HG03575 (cell line): ENCODE results near the gene LARGE1.
"Not testable (repeated sequence)": the region's sequence is repeated elsewhere in the genome, so short reads cannot be mapped to it uniquely, and the experiment has no call there.

Experiments used
- ATAC-seq: cut with Tn5 transposase; IDR thresholded peaks from one replicate; pipeline ENCODE4 v1.9.1; 2021; ENCODE audit not compliant: unreplicated experiment, insufficient number of reproducible peaks, low FRiP score; ENCODE audit errors: extremely low read depth

Gene LARGE1

GRCh38 chr22:33866511-33866910, 53.8 kb downstream of the LARGE1 start:
- ATAC-seq = no peak

GRCh38 chr22:33865996-33866395, 54.3 kb downstream of the LARGE1 start:
- ATAC-seq = no peak

DNA sequence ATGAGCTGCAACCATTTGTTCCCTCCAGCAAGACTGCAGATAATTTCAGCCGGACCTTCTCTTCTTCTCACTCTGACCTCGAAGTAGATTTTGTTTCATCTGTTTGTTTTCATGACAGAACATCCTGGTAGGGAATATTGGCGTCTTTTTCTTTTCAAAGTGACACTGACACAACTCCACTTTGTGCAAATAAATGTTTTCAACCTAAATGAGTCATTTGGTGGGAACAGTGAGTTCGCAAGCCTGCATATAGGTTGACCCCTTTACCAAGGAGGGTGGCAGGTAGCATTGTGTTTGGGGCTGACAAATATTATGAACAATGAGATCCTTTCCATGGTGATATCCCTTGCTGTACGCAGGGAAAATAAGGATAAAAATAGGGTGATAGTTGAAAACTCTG, 55.0 kb downstream of the LARGE1 start:
- no peak for ATAC-seq

- ATAC-seq = no peak
Measured at GRCh38 chr22:33864723-33865130, 55.5 kb downstream of the LARGE1 start.

- no peak for ATAC-seq
Measured at GRCh38 chr22:33861216-33861875, 58.9 kb downstream of the LARGE1 start.

DNA sequence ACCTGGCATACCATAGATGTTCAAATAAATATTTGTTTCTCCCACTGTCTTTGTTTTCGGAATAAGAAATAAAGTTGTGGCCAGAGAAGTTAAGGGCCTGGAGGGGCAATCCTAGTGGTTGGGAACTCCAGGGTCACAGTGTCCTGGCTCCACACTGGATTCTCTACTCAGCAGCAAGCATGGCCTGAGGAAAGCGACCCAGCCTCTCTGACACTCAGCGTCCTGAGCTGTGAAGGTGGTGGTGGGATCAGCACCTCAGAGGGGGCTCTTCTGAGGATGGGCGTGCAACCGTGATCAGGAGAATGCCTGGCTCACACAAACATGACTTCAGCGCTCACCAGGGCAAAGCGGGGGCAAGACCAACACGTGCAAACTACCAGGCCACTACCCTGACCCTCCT, 59.9 kb downstream of the LARGE1 start:
- ATAC-seq = no peak

DNA sequence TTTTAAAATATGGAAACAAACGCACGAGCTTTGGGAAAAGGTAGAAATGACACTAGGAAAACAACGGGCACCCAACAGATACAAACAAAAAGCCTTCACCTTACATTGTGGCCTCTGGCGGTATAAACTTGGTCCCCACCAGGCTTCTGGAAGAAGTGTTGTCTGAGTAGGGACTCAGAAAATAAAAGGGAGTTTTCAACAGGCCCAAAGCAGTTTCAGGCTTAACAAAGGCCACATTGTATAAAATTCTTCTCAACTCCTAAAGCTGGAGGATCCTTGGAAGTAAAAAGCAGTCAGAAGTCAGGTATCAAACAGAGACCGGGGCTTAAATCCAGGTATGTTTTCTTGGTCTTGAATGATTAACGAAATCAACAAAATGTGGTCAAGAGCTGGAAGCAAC, 61.0 kb downstream of the LARGE1 start:
- no peak for ATAC-seq

DNA sequence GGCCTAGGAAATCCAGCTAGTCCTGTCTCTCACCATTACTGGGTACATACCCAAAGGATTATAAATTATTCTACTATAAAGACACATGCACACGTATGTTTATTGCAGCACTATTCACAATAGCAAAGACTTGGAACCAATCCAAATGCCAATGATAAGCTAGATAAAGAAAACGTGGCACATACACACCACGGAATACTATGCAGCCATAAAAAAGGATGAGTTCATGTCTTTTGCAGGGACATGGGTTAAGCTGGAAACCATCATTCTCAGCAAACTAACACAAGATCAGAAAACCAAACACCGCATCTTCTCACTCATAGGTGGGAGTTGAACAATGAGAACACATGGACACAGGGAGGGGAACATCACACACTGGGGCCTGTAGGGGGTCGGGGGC, 61.6 kb downstream of the LARGE1 start:
- ATAC-seq = not testable (repeated sequence)

DNA sequence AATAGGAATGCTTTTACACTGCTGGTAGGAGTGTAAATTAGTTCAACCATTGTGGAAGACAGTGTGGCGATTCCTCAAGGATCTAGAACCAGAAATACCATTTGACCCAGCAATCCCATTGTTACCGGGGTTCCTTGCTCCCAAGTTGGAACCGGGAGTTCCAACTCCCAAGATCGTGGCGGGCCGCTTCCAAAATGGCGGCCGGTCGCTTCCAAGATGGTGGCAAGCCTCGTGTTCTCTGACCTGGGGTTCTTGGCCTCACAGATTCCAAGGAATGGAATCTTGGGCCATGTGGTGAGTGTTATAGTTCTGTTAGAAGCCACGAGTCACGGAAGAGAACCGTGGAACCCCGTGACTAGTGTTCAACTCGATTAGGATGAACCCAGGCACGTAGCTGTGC, 62.5 kb downstream of the LARGE1 start:
- ATAC-seq = not testable (repeated sequence)

DNA sequence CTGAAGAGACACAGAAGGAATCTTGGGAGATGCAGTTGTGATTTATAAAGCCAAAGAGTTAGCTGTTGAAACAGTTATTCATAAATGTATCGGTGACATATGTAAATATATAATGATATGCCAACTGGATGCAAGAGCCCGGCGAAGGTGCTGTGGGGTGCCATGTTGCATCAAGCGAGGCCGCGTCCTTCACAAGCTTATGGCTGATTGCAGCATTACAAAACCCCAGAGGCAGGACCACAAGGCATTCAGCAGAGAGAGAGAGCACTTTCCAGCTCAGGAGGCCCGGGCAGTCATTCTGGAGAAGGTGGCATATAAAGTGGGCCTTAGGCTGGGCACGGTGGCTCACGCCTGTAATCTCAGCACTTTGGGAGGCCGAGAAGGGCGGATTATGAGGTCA, 65.6 kb downstream of the LARGE1 start:
- ATAC-seq = no peak

DNA sequence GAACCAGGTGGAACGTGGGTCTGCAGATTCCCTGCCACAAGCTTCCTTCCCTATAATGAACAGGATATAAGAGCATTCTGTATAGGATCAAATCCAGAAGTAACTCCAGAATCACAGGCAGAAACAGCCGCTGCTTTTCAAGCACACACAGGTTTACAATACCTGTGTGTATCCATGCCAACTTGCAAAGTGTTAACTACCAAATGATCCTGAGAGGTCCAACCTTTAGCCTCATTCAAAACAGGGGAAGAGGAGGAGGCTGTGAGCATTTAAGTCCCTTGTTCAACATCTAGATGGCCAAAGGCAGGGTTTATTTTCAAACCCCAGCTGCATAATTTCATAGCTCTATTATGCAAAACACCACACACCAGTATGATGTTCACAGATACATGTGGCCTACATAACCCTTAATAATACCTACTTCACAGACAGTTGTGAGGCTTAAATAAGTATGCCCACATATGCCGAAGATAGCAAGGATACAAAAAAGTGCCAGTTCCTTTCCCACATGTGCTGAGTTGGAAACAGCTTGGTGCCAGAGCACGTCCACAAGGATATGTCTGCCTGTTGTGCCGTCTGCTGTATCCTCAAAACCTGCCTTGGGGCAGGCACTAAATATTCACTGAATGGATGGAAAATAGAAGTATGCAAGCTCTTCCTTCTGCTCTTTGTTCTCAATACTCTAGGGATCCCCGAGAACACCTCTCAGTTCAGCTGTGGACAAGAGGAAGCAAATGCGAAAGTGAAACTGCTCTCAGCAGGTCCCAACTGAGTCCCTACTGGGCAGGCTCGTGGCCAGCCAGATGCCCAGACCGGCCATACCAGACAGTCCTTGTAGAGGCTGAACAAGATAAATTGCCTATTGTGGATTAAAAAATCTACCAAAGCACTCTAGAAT, 66.8 kb downstream of the LARGE1 start:
- ATAC-seq = no peak

DNA sequence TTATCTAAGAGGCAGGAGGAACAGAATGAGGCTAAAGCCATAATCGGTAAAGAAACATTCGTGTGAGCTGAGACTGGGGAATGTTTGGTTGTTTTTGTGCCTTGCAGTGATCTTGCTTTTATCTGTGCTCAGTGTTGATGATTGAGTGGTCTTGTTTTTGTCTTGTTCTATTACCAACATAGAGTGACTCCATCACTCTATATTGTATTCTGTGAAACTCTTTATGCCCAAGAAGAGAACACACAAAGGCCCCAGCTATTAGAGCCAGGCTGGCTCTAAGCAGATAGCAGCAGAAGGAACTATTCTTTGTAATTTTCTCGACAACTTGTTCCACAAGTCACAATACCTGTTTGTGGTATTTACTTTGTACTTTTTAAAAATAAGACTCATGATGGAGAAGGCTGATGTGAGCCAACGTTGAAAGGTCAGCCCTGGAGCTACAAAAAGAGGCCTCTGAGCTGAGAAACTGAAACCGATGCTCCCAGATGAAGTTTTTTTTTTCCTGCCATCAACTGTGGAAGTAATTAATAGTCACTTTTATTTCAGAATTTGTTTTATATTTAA, 68.4 kb downstream of the LARGE1 start:
- no peak for ATAC-seq

DNA sequence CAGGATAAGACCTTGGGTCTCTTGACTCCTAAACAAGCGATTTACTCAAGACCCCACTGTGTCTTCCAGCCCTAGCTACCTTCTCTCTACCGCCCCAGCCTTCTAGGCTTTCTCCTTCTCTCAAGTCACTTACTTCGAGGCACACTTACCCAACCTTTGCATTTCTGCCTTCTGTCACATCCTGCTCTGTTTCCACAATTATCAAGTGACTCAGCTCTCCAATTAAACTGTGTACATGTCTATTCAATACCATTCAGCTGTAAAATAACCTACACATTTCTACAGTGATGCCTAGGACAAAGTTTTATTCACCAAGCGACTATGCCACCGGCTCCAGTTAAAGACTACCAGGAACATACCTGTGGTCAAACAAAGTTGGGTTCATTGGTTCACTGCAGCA, 69.0 kb downstream of the LARGE1 start:
- no peak for ATAC-seq

DNA sequence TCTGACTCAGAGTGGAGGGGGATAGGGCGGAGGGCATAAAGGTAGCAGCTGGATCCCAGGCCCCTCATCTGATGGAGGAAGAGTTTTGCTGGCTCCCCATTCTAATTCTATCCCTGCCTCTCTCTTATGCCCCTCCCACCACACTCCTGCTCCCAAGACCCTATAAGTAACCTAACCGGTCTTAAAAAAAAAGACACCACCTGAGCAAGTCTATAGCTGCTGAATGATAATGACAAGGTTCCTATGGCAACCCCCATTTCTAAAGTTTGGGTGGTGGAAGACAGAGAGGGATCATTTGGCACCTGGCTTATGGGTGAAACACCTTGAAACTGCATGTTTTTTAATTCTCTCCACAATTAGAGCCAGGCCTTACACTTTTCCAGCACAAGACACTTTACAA, 69.6 kb downstream of the LARGE1 start:
- ATAC-seq = no peak

DNA sequence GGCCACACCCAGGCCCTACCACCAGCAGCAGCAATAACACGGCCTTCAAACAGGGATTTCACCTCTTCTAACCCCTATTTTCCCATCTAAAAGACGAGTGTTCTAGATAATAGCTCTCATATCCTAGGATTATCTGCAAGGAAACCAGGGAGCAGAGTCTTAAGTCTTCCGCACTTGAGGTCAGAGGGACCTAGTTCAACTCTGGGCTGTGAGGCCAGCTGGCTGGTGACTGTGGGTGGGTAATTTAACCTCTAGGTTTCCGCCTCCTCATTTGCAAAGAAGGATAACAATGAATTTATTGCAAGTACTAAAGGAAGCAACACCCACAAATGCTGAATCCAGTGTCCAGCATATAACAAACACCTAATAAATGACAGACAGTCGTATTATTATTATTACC, 70.1 kb downstream of the LARGE1 start:
- ATAC-seq = no peak

DNA sequence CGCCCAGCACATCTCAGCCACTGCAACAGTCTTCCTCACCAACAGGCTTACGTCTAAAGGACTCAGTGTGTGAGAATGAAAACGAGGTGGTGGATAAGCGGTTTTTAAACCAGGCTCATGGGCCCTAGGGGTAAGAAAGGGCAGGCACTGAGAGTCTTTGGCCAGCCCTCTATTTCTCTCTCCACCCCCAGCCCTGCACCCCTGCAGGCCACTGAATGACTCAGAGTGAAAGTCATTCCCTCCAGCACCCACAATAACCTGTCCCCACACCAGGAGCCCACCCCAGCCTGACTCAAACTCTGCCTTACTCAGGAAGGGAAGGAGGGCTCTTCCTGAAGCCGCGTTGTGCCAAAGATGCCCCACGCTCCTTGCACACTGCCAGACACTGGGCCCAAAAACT, 72.0 kb downstream of the LARGE1 start:
- ATAC-seq = no peak

GRCh38 chr22:33844273-33844672, 76.0 kb downstream of the LARGE1 start:
- ATAC-seq = no peak

- ATAC-seq = no peak
Measured at GRCh38 chr22:33842421-33843094, 77.7 kb downstream of the LARGE1 start.

- no peak for ATAC-seq
Measured at GRCh38 chr22:33842006-33842354, 78.3 kb downstream of the LARGE1 start.
